ENCODE data around the gene GRK7.
"Not testable (repeated sequence)": the region's sequence is repeated elsewhere in the genome, so short reads cannot be mapped to it uniquely, and the experiment has no call there.

The GRK7 gene

GRCh38 chr3:141795276-141795675 is 32.1 kb downstream of the GRK7 start:
- DNase-seq (ENCODE audit: low read depth in 1 of 2, low spot score in 1 of 2), result no peak

GRCh38 chr3:141795741-141796080 is 32.5 kb downstream of the GRK7 start:
- DNase-seq (ENCODE audit: low read depth in 1 of 2, low spot score in 1 of 2), result no peak

- DNase-seq (ENCODE audit: low read depth in 1 of 2, low spot score in 1 of 2), result peak in 1 of 2 donors; percentile 50
These were observed 33.1 kb downstream of the GRK7 start for GRCh38 chr3:141796081-141796888.

GRCh38 chr3:141796889-141797781 is 33.9 kb downstream of the GRK7 start:
- peak; percentile 9 to 10 for DNase-seq (ENCODE audit: low read depth in 1 of 2, low spot score in 1 of 2)

- no peak for DNase-seq (ENCODE audit: low read depth in 1 of 2, low spot score in 1 of 2)
These were observed 34.7 kb downstream of the GRK7 start for GRCh38 chr3:141797819-141798447.

- no peak for DNase-seq (ENCODE audit: low read depth in 1 of 2, low spot score in 1 of 2)
These were observed 35.2 kb downstream of the GRK7 start for GRCh38 chr3:141798448-141798845.

GRCh38 chr3:141802316-141803077 is 39.3 kb downstream of the GRK7 start:
- no peak for DNase-seq (ENCODE audit: low read depth in 1 of 2, low spot score in 1 of 2)

- DNase-seq (ENCODE audit: low read depth in 1 of 2, low spot score in 1 of 2), result not testable (repeated sequence)
These were observed 40.3 kb downstream of the GRK7 start for GRCh38 chr3:141803538-141803937.

GRCh38 chr3:141804447-141804777 is 41.2 kb downstream of the GRK7 start:
- DNase-seq (ENCODE audit: low read depth in 1 of 2, low spot score in 1 of 2), result no peak

GRCh38 chr3:141804778-141805639 is 41.8 kb downstream of the GRK7 start:
- DNase-seq (ENCODE audit: low read depth in 1 of 2, low spot score in 1 of 2), result no peak

- DNase-seq (ENCODE audit: low read depth in 1 of 2, low spot score in 1 of 2), result no peak
These were observed 44.2 kb downstream of the GRK7 start for GRCh38 chr3:141807277-141808033.

- DNase-seq (ENCODE audit: low read depth in 1 of 2, low spot score in 1 of 2), result no peak
These were observed 45.4 kb downstream of the GRK7 start for GRCh38 chr3:141808586-141808985.

GRCh38 chr3:141810161-141810560 is 47.0 kb downstream of the GRK7 start:
- no peak for DNase-seq (ENCODE audit: low read depth in 1 of 2, low spot score in 1 of 2)

GRCh38 chr3:141811348-141811747 is 48.1 kb downstream of the GRK7 start:
- no peak for DNase-seq (ENCODE audit: low read depth in 1 of 2, low spot score in 1 of 2)

- DNase-seq (ENCODE audit: low read depth in 1 of 2, low spot score in 1 of 2), result no peak
These were observed 48.9 kb downstream of the GRK7 start for GRCh38 chr3:141812084-141812483.

GRCh38 chr3:141812586-141812985 is 49.4 kb downstream of the GRK7 start:
- DNase-seq (ENCODE audit: low read depth in 1 of 2, low spot score in 1 of 2), result no peak

Measured in activated T-helper 1 cell treated with anti-CD3 and anti-CD28 coated beads, Interleukin-2, amount 50 U/mL, for 16 hours (primary cell).